SK-N-MC (cell line): ENCODE results near the gene VEGFB.

Experiments
- EZH2 ChIP-seq: fragments of 200-600 bp; sonication (generic); IDR thresholded peaks from one replicate; pipeline ENCODE4 v1.6.1; 2017; ENCODE audit warnings: antibody characterized with exemption
- FOXP2 ChIP-seq: optimal IDR thresholded peaks from 2 replicates; pipeline ENCODE3; 2011; ENCODE audit warnings: mild to moderate bottlenecking, moderate library complexity; ENCODE audit not compliant: insufficient read depth; ENCODE audit errors: extremely low read length, control extremely low read depth
- POLR2AphosphoS5 ChIP-seq: IDR thresholded peaks from 2 replicates; pipeline ENCODE4 v1.6.1; 2012; ENCODE audit warnings: mild to moderate bottlenecking, low read depth, low read length, borderline replicate concordance

GRCh38 chr11:64266339-64266738 is 32.0 kb downstream of the VEGFB start:
- TF ChIP-seq POLR2AphosphoS5 (no peak), EZH2 (no peak), FOXP2 (no peak)
